Nephron progenitor cell (in vitro differentiated cells): ENCODE results near the gene PHF1.
"Not testable (repeated sequence)": the region's sequence is repeated elsewhere in the genome, so short reads cannot be mapped to it uniquely, and the experiment has no call there.

Experiments used
- DNase-seq: peaks from one replicate; pipeline ENCODE4 v3.0.0; 2021
- H3K27ac Mint-ChIP-seq: 2 replicates; pipeline ENCODE4 v1.8.0; 2021; ENCODE audit warnings: mild to moderate bottlenecking, moderate library complexity, mixed read lengths
- H3K27me3 Mint-ChIP-seq: 2 replicates; pipeline ENCODE4 v1.8.0; 2021; ENCODE audit warnings: mild to moderate bottlenecking, low read depth, mixed read lengths; ENCODE audit not compliant: poor library complexity
- H3K36me3 Mint-ChIP-seq: 2 replicates; pipeline ENCODE4 v1.8.0; 2021; ENCODE audit warnings: low read depth, mixed read lengths
- H3K4me1 Mint-ChIP-seq: 2 replicates; pipeline ENCODE4 v1.8.0; 2021; ENCODE audit warnings: mixed read lengths
- H3K4me3 Mint-ChIP-seq: 2 replicates; pipeline ENCODE4 v1.8.0; 2021; ENCODE audit warnings: mild to moderate bottlenecking, moderate library complexity, mixed read lengths
- H3K9me3 Mint-ChIP-seq: 2 replicates; pipeline ENCODE4 v1.8.0; 2021; ENCODE audit warnings: mild to moderate bottlenecking, moderate library complexity, mixed read lengths
- TF ChIP-seq, protein P1 (sequence below): fragments of 200-600 bp; sonication (generic); IDR thresholded peaks from 2 replicates; pipeline ENCODE4 v1.5.0; 2021; ENCODE audit warnings: antibody characterized with exemption

Gene PHF1

DNA sequence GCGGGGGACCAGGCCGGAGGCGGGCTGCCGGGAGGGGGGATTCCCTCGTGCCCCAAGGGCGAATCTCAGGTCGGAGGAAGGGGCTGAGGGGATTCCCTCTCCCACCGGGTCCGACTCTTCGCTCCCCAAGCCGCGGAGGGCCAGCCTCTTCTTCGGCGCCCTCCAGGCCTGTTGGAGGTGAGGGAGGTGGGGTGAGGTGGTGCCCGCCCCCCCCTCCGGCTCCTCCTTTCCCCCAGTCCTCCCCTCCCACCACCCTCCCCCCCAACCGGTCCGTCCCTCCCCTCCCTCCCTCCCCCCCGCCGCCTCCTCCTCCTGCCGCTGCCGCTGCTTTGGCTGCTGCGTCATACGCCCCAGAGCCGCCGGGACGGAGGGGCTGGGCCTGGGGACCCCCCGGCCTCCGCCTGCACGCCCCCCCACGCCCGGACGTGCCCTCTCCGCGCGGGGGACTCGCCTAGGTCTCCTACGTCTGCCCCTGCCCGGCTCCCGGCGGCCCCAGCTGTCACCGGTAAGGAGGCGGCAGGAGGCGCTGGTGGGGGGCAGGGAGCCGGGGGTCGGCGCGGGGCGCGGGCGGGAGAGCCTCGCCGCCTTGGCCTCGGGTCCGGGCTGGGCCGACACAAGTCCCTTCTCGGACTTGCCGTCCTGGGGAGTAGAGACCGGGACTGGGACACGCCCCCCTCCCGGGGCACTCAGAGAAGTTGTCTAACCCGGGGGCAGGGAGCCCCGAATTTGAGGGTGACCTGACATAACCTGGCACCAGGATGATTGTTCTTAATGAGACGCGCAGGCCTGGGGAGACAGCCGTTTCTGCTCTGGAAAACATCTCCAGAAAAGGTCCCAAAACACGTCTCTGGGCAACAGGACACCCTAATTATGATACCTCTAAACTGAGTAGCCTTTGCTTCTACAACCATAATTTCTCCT, at the start of gene PHF1:
TSS of gene PHF1 (plus strand) at position 304 of the 921 bp plus-strand sequence. CDS start 1,250 bp downstream, outside the sequence.
- peaks cover 24% of the 10 kb centered on the region for H3K36me3 Mint-ChIP-seq
- DNase-seq, result peak; percentile 71
- H3K27ac Mint-ChIP-seq, result peak within 1 kb of the TSS; percentile 99
- H3K4me1 Mint-ChIP-seq, result peaks cover 55% of the 10 kb centered on the region
- TF ChIP-seq, protein P1, sequence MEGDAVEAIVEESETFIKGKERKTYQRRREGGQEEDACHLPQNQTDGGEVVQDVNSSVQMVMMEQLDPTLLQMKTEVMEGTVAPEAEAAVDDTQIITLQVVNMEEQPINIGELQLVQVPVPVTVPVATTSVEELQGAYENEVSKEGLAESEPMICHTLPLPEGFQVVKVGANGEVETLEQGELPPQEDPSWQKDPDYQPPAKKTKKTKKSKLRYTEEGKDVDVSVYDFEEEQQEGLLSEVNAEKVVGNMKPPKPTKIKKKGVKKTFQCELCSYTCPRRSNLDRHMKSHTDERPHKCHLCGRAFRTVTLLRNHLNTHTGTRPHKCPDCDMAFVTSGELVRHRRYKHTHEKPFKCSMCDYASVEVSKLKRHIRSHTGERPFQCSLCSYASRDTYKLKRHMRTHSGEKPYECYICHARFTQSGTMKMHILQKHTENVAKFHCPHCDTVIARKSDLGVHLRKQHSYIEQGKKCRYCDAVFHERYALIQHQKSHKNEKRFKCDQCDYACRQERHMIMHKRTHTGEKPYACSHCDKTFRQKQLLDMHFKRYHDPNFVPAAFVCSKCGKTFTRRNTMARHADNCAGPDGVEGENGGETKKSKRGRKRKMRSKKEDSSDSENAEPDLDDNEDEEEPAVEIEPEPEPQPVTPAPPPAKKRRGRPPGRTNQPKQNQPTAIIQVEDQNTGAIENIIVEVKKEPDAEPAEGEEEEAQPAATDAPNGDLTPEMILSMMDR, result no peak
- H3K4me3 Mint-ChIP-seq, result peak within 1 kb of the TSS; percentile 94
- no peaks in the 10 kb centered on the region for H3K9me3 Mint-ChIP-seq
- no peaks in the 10 kb centered on the region for H3K27me3 Mint-ChIP-seq

DNA sequence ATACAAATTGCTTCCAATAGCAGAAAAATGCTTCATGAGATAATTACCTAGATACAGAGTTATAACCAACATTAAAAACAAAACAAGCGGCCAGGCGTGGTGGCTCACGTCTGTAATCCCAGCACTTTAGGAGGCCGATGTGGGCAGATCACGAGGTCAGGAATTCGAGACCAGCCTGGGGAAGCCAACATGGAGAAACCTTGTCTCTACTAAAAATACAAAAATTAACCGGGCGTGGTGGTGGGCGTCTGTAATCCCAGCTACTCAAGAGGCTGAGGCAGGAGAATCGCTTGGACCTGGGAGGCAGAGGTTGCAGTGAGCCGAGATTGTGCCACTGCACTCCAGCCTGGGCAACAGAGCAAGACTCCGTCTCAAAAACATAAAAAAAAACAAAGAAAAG, 47.3 kb upstream of the PHF1 start:
- H3K27me3 Mint-ChIP-seq, H3K36me3 Mint-ChIP-seq, H3K9me3 Mint-ChIP-seq, DNase-seq, H3K4me3 Mint-ChIP-seq: not testable (repeated sequence)
- Mint-ChIP-seq H3K4me1 (peaks cover 32% of the 10 kb centered on the region), H3K27ac (peak overlapping the region; percentile 53)

DNA sequence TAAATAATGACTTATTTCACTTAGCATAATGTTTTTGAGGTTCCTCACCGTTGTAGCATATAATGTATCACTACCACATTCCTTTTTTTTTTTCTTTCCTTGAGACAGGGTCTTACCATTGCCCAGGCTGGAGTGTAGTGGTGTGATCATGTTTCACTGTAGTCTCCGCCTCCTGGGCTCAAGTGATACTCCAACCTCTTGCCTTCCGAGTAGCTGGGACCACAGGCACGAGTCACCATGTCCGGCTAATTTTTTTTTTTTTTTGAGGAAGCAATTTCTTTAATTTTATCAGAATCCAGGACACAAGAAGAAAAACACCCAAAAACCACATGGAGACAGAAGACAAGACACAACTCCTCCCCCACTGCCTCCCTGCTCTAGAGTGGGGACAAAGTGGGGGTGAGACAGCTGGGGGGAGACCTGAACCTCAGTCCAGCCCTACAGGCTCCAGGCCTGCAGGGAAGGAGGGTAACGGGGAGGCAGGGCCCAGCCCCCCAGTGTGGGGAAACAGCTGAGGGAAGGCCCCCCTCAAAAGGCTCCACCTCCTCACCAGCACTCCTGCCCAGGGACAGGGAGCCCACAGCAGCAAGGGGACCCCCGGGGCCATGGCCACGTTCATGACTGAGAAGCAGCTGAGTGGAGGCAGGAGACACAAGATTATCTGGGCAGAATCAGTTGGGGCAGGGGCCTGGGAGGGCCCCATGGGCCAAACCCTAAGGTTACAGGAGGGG, 46.2 kb upstream of the PHF1 start:
- H3K27me3 Mint-ChIP-seq, H3K36me3 Mint-ChIP-seq, H3K9me3 Mint-ChIP-seq: not testable (repeated sequence)
- Mint-ChIP-seq H3K4me1 (peaks cover 32% of the 10 kb centered on the region), H3K27ac (peak overlapping the region; percentile 93), H3K4me3 (peak overlapping the region; percentile 70)
- peak; percentile 41 for DNase-seq

DNA sequence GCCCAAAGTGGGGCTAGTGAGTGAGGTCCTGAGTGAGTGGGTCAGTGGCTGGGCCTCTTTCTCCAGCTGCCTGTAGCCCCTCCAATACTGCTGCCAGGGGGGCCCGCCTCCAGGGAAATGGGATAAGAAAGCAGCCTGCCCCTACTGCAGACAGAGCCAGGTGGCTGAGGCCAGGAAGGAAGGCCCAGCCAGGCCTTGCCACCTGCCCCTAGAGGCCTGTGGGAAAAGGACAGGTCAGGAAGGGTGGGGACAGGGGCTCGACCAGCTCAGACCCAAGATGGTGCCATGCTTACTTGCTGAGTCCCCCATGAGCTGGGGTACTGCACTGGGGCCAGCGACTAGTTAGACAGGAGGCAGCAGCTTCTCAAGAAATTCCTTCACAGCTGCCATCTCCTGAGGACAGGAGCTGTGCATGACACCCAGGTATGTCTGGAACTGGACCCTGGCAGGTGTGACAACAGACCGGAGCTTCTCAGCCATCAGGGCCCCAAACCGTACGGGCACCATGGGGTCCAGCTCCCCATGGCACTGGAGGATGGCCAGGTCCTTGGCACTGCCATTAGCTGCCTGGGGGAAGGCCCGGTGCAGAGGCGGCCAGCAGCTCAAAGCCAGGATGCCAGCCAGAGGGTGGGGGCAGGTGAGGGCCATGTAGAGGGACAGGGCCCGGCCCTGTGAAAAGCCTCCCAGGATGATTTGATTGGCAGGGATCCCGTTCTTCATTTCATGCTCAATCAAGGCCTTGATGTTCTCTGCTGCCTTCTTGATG, 45.4 kb upstream of the PHF1 start:
- H3K27ac Mint-ChIP-seq, result peak overlapping the region; percentile 93
- H3K9me3 Mint-ChIP-seq, H3K36me3 Mint-ChIP-seq, H3K4me3 Mint-ChIP-seq, H3K27me3 Mint-ChIP-seq, DNase-seq: not testable (repeated sequence)
- H3K4me1 Mint-ChIP-seq, result peaks cover 32% of the 10 kb centered on the region

DNA sequence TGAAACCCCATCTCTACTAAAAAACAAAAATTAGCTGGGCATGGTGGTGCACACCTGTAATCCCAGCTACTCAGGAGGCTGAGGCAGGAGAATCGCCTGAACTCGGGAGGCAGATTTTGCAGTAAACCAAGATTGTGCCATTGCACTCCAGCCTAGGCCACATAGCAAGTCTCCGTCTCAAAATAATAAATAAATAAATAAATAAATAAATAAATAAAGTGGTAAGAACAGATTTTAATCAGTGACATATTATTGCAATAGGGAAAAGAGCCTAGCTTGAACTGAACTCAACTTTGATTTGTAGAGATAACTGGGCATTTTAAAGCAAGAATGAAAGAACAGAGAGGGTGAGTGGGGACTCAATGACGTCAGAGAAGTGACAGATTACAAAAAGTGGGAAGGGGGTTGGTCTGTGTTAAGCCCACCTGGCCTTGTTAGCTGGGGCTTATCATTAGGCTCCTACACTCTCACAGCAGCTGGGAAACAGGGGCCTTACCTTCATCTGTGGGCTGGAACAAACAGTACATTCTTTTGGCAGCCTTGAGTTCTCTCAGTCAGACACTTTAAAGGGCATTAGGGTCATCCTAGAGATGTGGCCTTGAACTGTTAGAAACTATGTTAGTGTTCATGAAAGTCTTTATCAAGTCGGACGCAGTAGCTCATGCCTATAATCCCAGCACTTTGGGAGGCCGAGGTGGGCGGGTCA, 43.7 kb upstream of the PHF1 start:
- peak overlapping the region; percentile 69 for H3K27ac Mint-ChIP-seq
- H3K4me1 Mint-ChIP-seq, result peaks cover 36% of the 10 kb centered on the region
- DNase-seq, result no peak
- H3K4me3 Mint-ChIP-seq, result no peak overlapping the region
- TF ChIP-seq, protein P1, result no peak
- H3K36me3 Mint-ChIP-seq, result no peaks in the 10 kb centered on the region
- H3K27me3 Mint-ChIP-seq, result peaks cover 4% of the 10 kb centered on the region
- no peaks in the 10 kb centered on the region for H3K9me3 Mint-ChIP-seq

DNA sequence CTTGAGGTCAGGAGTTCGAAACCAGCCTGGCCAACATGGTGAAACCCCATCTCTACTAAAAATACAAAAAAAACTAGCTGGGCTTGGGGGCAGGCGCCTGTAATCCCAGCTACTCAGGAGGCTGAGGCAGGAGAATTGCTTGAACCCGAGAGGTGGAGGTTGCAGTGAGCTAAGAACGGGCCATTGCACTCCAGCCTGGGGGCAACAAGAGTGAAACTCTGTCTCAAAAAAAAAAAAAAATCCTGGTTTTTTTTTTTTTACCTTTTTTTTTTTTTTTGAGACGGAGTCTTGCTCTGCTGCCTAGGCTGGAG, 43.1 kb upstream of the PHF1 start:
- H3K4me1 Mint-ChIP-seq, result peaks cover 40% of the 10 kb centered on the region
- H3K27ac Mint-ChIP-seq, H3K9me3 Mint-ChIP-seq, H3K36me3 Mint-ChIP-seq, H3K27me3 Mint-ChIP-seq, DNase-seq, H3K4me3 Mint-ChIP-seq: not testable (repeated sequence)

DNA sequence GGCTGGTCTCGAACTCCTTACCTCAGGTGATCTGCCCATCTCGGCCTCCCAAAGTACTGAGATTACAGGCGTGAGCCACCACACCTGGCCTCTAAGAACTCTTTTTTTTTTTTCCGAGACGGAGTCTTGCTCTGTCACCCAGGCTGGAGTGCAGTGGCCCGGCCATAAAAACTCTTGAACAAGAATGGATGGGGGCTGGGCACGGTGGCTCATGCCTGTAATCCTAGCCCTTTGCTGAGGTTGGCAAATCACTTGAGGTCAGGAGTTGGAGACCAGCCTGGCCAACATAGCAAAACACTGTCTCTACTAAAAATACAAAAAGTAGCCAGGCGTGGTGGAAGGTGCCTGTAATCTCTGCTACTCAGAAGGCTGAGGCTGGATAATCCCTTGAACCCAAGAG, 38.9 kb upstream of the PHF1 start:
- not testable (repeated sequence) for H3K36me3 Mint-ChIP-seq, H3K27me3 Mint-ChIP-seq, DNase-seq, H3K9me3 Mint-ChIP-seq, H3K4me3 Mint-ChIP-seq
- Mint-ChIP-seq H3K4me1 (peaks cover 50% of the 10 kb centered on the region), H3K27ac (peak overlapping the region; percentile 59)
